NCI-H2196 treated with DMSO at 0.1 percent for 48 hours (cell line): ENCODE data around the gene CHCHD4.

ENCODE experiments used
- DNase-seq: peaks from one replicate; lab custom pipeline; 2025; ENCODE audit not compliant: unreplicated experiment; lab: John Stamatoyannopoulos, UW

Gene CHCHD4

DNA sequence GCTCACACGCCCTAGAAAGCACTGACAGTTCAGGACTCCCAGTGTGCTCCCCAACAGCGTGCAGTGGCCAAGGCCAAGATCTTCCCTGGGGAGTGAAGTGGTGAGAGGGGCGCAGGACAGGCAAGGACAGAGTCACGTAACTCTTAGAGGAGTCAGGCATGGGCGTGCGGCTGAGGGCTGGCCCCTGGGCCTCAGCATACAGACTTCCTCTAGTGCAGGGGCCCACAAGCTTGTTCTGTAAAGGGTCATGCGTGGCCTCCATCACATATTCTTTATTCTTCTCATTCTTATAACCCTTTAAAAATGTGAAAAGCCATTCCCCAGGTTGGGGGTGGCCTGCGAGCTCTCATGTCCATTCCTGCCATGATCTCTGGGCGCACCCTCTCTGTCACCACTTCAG is 25.4 kb upstream of the CHCHD4 start:
- DNase-seq, result no peak

DNA sequence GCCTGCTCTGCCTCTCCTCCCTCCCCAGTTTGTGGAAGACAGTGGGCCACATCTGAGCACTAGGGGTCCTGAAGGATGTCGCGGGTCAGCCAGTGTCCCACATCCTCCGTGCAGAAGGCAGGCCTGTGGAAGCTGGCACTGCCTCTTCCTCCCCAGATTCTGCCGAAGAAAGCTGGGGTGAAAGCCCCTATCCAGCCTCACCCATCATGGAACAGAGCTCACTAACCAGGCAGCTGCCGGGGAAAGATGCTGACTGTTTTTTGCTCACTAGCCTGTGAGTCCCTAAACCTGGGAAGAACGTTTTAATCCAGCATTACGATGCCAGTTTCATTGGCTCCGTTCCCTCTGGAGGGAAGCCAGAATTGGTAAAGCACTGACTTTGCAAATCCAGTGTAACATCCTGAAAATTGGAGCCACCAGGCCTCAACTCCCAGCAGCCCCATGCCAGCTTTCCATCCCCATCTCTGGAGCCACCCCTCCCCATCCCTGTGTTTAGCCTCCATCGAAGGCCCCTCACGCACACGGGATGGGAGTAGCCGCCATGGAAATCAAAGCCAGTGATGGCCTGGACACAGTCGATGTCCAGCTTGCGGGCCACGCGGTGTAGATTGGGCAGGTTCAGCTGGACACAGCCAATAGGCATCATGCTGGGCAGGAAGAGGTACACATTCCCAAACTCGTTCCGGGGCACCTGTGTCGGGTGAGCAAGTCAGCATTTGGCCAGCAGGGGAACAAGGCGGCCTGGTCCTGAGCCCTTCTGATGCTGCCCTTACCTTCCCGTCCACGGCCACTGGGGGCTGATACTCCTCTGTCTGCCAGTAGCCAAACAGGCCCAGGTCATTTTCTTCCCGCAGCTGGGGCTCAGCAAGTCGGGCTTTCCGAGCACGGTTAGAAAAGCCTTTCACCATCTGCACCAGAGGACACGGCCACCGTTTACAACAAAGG is 23.6 kb upstream of the CHCHD4 start:
- DNase-seq, result no peak

DNA sequence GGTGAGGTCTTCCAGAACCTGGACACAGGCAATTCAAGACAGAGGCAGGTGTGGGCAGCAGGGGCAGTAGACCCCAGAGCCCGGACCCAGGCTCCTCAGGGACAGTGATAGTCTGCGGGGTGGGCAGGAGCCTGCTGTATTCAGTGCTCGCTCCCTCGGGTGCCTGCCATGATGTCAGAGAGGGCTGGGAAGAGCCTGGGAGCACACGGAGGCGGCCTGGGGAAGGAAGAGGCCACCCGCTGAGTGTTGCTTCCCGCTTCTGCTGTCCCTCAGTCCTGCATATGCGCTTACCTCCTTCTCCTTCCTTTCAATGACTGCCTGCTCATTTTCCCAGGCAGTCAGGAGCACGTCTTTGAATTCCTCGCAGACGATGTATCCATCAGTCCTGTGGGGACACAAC is 22.9 kb upstream of the CHCHD4 start:
- no peak for DNase-seq

DNA sequence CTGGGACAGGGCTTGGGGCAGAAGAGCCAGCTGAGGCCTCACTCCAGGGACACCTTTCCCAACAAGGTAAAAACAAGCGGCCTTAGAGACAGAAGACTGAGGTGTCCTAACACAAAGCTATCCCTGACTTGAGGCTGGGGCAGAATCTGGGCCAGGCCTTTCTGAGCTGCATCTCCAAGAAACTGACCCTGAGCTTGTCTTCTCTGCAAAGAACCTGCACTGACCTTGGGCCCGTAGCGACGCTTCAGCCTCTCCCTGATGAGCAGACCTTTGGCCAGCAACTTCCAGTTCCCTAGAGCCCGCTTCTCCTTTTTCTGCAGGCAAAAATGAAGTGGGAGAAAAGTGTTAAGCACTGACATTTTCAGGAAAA is 22.4 kb upstream of the CHCHD4 start:
- DNase-seq, result no peak

DNA sequence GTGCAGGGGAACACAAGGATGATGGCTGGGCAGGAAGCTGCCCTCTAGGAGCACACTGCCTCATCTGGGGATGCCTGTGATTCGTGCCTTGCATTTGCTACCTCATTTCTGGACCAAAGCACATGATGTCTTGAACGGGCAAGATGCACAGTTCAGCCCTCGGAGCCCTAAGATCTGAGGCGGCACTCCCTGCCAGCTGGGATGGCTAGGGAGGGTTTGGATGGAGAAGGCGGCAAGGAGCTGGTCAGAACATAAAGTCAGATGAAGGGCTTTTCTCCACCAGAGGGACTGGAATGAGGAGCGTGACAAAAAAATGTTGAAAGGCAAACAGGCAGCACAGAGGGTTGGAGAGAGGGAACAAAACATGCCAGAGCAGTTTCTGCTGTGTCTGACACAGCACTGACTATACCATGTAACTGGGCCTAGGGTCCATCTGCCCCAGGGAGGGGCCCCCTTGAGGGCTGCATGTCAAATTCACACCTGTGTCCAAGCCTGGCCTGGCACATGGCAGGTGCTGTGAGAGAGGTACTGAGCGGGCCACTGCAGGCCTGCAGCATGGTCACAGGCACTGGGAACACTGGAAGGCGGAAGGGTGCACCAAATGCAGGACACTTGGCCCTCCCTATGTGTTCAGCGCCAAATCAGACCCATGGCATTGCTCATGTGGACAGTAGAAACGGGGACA is 21.9 kb upstream of the CHCHD4 start:
- DNase-seq, result no peak

DNA sequence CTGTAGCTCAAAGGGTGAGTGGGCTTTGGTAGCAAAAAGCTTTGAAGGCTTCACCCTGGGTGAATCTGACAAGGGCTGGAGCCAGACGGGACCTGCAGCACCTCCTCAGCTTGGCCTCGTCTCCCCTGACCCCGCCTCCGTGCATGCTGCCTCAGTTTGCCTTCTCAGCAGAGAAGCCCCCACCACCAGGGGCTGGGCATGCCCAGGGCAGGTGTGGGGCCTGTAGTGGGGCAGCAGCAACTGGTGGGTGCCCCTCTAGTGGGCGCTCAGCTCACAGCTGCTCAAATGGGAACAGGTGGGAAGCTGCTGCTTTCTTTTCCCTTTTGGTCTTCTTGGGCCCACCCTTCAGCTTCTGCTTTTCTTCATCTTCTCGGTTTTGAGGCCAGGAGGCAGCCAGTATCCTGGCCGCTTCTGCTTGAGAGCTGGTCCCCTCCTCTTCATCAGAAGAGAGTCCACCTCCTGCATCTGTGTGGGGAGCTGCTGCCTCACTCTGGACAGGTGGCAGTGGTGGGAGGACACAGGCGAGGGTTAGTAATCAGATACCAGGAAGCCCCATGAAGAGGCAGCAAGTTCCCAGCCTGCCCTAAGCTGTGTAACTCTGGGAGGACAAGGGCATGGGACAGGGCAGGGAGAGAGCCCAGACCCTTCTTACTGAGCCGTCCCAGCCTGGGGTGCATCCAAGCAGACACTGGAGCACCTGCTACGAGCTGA is 21.2 kb upstream of the CHCHD4 start:
- no peak for DNase-seq

DNA sequence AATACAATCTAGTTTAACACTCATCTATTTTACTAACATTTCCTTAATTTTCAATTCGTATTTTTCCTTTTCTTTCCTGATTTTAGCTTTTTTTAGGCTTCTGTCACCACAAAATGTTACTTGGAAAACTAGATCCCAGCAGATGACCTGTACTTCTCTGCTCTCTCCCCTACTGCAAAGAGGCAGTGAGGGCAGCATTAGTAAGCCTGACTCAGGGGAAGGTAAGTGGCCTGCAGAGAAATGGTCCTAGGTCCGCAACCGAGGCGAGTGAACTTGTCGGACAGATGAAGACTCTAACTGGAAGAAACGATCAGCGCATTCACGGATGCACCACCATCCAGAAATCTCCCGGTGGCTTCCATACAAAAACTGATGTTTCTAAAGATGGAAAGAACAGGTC is 20.6 kb upstream of the CHCHD4 start:
- DNase-seq, result no peak

DNA sequence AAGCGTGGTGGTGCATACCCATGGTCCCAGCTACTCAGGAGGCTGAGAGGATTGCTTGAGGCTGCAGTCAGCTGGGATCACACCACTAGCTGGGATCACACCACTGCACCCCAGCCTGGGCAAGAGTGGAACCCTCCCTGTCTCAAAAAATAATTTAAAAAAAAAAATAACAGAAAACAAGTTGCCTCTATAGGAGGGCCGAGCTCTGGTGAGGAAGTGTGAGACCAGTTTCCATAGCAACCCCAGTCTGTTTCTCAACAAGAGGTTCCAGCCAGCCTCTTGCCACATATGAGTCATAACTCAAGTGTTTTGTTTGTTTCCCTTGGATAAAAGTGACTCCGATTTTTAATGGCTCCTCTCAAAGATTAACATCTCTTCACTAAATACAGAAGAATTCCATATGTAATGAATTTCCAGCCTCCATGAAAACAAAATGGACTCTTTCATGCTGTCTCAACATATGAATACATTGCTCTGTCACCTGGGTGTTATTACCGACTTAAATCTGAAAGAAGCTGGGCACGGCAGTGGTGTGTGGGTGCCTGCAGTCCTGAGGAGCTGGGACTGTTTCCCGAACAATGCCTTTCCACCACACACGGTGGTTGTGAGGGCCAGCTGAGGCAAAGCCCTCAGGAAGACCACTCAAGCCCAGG is 19.9 kb upstream of the CHCHD4 start:
- peak; percentile 66 for DNase-seq

DNA sequence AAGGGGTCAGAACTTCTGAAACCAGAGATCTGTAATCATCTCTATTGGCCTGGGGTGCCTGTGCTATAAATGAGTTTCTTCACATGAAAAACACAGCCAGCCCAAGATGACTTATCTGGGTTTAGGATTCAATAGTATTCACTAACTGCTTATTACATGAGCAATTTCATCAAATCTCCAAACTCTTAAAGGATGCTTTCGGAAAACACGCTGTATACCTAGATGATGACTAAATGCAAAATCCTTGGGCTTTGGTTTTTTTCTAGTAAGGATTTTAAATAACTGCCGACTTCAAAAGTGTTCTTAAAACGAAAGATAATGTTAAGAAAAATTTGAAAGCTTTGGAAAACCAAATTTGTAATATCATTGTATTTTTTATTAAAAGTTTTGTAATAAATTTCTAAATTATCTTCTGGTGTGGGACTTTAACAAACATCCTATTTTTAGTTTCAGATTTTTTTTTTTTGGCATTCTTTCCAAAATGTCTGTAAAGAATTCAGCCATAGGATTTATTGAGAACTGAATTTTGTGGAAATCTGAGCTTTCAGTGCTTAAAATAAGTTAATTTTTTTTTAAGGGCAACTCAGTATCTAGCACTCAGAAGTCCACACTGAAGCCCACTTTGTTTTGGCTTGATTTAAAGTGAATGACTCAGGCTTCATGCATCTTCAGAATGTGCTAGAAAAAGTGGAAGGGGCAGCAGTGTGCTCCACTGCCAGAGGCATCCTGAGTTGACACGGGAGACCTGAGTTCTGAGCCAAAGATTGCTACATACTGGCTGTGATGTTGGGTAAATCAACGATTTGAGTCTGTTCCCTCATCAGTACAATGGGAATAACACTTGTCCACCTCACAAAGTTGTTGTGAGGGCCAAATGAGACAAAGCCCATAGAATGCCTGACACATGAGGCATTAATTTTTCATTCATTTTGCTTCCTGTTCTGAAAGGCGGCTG is 18.9 kb upstream of the CHCHD4 start:
- DNase-seq, result no peak

DNA sequence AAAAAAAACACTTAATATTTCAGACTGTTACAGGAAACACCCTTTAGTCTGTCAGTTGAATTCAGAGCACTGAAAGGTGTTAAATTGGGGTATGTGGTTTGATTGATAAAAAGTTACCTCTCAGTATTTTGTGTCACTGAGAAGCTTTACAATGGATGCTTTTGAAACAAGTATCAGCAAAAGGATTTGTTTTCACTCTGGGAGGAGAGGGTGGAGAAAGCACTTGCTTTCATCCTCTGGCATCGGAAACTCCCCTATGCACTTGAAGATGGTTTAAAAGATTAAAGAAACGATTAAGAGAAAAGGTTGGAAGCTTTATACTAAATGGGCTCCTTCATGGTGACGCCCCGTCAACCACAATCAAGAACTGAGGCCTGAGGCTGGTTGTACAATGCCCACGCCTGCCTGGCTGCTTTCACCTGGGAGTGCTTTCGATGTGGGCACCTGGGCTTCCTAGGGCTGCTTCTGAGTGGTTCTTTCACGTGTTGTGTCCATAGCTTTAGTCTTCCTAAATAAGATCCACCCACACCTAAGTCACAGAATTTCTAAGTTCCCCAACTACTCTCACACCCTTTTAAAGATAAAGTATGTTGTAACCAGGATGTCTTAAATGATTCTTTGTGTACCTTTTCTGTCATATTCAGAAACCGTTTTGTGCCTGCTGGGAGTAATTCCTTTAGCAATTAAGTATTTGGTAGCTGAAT is 18.0 kb upstream of the CHCHD4 start:
- no peak for DNase-seq

DNA sequence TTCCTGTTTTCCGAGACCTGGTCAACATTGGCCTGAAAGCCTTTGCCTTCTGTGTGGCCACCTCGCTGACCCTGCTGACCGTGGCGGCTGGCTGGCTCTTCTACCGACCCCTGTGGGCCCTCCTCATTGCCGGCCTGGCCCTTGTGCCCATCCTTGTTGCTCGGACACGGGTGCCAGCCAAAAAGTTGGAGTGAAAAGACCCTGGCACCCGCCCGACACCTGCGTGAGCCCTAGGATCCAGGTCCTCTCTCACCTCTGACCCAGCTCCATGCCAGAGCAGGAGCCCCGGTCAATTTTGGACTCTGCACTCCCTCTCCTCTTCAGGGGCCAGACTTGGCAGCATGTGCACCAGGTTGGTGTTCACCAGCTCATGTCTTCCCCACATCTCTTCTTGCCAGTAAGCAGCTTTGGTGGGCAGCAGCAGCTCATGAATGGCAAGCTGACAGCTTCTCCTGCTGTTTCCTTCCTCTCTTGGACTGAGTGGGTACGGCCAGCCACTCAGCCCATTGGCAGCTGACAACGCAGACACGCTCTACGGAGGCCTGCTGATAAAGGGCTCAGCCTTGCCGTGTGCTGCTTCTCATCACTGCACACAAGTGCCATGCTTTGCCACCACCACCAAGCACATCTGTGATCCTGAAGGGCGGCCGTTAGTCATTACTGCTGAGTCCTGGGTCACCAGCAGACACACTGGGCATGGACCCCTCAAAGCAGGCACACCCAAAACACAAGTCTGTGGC is 17.1 kb upstream of the CHCHD4 start:
- DNase-seq, result no peak

DNA sequence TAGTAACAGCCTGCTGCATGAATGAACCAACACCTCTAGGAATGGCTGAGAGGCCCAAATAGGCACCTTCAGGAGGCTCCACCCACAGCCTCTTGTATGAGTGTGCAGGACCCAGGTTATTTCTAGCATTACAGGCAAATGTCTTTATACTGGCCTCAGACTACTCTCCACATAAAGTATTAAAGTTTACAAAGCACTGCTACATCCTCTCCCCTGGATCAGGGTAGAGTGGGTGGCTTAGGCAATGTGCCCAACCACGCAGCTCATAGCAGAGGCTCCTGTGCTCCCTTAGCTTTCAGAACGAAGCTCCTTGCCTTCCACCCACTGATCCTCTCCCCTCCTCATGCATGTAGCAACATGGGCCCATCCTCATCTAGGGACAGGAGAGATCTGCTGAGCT is 16.5 kb upstream of the CHCHD4 start:
- no peak for DNase-seq

DNA sequence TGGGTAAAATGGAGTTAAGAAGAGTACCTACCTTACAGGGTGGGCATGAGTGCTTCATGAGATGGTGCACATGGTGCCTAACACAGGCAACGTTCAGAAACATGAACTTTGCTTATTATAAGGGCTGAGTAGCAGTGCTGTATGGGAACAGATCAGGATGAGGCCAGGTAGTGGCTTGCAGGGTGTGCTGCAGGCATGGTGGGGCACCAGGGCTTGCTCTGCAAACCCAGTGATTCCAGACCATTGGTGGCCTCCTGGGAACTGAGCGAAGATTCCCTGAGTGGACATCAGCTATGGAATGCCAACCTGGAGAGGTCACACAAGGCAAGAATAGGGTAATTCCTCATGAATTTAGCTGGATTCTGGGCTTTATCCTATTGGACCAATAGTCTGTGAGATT is 16.0 kb upstream of the CHCHD4 start:
- no peak for DNase-seq

DNA sequence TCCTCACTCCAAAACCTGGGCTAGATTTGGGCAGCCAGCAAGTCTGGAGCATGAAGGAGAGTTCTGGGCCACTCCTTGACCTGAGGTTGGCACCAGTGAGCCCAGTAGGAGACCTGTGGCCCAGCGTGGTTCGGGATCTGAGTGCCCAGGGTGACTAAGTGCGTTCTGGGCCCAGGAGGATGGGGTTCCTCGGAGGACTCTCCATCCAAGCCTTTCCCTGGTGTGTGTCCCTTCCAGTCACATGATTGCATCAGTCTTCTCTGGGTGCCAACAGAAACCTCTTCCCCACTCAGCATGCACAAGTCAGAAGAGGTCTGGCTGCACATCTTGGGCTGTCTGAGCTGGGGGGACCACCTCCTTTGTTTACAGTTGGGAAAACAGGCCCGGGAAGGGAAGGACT is 15.1 kb upstream of the CHCHD4 start:
- no peak for DNase-seq

DNA sequence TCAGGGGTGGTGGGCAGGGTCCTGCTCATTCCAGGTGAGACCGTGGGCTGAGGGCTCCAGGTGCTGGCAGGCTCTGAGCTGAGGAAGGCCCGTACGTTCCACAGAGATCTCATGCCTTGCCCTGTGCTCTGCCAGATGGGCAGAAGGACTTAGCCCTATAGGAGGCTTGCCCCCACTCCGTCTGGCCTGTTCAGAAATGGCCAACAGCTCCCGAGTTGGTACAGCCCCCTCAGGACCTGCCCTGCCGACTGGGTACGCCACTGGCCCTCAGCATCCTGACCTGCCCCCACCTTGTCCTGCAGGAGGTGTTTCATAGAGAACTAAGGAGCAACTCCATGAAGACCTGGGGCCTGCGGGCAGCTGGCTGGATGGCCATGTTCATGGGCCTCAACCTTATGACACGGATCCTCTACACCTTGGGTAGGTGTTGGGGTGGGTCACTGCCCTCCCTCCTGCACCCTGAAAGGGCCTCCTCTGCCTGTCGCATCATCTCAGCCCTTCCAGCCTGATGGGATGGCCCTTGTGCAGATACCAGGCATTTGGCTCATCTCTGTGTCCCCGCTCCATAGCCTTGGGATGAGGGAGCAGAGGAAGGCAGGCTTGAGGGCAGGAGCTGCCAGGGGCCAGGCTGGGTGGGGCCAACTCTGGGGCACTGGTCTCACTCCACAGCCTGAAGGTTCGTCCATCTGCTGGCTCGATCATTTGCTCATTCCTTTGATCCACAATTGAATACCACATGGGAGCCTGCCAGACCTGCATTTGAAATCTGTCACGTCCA is 14.4 kb upstream of the CHCHD4 start:
- DNase-seq, result no peak

DNA sequence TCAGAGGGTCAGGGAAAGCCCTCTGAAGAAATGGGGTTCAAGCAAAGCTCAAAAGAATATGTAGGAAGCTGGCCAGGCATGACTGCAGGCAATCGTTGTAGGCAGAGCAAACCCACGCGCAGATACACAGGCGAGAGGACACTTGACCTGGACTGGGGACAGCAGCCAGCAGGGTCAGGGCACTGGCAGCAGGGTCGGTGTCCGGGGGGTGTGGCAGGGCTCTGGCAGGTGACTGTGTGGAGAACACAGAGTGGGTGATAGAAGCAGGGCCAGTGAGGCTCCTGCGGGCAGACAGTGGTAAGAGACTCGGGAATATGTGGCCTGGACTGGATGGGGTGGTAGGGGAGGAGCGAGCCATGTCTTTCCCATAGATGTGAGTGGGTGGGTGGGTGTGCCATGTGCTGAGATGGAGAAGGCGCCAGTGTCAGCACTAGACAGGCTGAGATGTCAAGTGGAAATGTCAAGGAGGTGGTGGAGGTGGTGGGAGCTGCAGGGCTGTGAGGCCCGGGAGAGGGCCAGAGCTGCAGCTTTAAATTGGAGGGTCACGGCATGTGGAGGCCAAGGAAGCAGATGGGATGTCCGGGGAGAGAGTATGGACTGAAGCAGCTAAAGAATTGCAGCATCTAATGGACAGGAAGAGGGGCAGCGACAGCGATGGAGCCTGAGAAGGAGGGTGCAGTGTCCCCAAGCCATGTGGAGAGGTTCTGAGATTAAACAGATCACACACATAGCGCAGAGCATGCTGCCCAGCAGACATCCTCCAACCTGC is 13.6 kb upstream of the CHCHD4 start:
- no peak for DNase-seq

DNA sequence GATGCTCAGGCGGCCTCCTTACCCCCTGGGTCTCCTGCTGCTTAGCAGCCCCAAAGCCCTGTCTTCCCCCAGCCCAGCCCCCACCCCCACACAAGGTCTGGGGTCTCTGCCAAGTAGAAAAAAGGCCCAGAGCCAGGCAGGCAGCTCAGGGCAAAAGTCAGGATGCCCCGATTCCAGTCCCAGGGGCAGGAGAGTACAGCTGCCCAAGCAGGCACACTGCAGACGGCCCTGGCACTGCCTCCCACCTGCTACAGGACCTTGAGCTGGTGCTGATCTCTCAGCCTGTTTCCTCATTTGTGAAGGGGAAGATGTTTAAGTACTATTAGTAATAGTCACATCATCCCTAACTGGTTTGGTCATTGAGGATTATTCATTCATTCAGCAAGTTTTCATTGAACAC is 12.8 kb upstream of the CHCHD4 start:
- DNase-seq, result no peak
